ENCODE measurements around the gene CDK2.
"Not testable (repeated sequence)": the region's sequence is repeated elsewhere in the genome, so short reads cannot be mapped to it uniquely, and the experiment has no call there.

GRCh38 chr12:55999999-56000540 is 33.4 kb downstream of the CDK2 start:
- TF ChIP-seq, protein P1, sequence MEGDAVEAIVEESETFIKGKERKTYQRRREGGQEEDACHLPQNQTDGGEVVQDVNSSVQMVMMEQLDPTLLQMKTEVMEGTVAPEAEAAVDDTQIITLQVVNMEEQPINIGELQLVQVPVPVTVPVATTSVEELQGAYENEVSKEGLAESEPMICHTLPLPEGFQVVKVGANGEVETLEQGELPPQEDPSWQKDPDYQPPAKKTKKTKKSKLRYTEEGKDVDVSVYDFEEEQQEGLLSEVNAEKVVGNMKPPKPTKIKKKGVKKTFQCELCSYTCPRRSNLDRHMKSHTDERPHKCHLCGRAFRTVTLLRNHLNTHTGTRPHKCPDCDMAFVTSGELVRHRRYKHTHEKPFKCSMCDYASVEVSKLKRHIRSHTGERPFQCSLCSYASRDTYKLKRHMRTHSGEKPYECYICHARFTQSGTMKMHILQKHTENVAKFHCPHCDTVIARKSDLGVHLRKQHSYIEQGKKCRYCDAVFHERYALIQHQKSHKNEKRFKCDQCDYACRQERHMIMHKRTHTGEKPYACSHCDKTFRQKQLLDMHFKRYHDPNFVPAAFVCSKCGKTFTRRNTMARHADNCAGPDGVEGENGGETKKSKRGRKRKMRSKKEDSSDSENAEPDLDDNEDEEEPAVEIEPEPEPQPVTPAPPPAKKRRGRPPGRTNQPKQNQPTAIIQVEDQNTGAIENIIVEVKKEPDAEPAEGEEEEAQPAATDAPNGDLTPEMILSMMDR (conservative IDR thresholded peaks at IDR 0.05): not testable (repeated sequence)
- not testable (repeated sequence) for TF ChIP-seq ZFX (IDR thresholded peaks at IDR 0.05)

Measured in C4-2B (cell line).